ENCODE measurements around the gene WDR37.
"Not testable (repeated sequence)": the region's sequence is repeated elsewhere in the genome, so short reads cannot be mapped to it uniquely, and the experiment has no call there.

The WDR37 gene

DNA sequence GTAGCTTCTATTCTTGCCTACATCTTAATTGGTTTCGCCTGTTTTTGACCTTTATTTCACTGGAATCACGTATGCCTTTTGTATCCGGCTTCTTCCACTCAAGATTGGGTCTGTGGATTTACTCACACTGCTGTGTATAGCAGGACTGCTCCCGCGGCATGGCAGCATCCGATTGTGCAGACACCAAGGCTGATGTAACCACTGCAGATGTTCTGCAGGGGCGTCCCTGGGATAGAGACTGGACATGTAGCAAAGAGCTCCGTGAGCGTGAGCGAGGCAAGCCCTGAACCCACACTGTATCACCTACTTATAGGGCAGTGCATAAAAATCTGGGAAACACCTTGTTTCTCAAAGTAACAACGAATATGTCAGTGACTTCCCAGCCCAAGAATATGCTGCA, 19.1 kb upstream of the WDR37 start:
- DNase-seq (ENCODE audit: low read depth): no peak
- H3K4me3 ChIP-seq (ENCODE audit: low read depth, low read length): no peak overlapping the region

DNA sequence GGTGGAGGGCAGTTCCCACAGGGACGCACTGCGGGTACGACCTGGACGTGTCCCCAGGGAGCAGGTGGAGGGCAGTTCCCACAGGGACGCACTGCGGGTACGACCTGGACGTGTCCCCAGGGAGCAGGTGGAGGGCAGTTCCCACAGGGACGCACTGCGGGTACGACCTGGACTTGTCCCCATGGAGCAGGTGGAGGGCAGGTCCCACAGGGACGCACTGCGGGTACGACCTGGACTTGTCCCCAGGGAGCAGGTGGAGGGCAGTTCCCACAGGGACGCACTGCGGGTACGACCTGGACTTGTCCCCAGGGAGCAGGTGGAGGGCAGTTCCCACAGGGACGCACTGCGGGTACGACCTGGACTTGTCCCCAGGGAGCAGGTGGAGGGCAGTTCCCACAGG, 17.4 kb upstream of the WDR37 start:
- H3K4me3 ChIP-seq (ENCODE audit: low read depth, low read length); DNase-seq (ENCODE audit: low read depth): not testable (repeated sequence)

DNA sequence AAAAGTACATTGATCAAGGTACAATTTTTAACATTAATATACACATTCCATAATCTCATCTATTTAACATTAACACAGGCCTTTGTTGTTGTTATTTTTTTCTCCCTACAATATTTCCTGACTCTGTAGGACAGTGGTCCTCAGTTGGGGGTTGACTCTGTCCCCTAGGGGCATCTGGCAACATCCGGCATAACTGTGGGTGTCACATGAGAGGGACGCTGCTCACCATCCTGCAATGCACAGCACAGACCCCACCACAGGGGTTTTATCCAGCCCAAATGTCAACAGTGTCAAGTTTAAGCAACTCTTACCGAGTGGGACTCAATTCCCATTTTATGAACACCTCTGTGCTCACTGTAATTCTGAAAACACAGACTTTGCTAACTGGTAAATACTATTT, 16.1 kb upstream of the WDR37 start:
- no peak overlapping the region for H3K4me3 ChIP-seq (ENCODE audit: low read depth, low read length)
- no peak for DNase-seq (ENCODE audit: low read depth)

DNA sequence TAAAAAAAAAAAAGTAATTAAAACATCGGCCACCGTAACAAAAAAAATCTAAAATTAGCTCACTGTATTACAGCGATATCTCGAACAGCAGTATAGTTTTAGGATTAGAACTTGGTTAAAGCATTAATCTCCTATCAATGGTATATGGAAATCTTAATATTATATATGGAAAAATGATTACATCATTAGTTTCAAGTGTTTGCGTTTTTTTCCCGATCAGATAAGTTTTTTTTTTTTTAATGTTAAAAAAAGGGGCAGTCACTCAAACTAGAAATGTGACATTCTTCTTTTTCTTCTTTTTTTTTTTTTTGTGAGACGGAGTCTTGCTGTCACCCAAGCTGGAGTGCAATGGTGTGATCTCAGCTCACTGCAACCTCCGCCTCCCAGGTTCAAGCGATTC, 14.7 kb upstream of the WDR37 start:
- H3K4me3 ChIP-seq (ENCODE audit: low read depth, low read length): no peak overlapping the region
- DNase-seq (ENCODE audit: low read depth): no peak

DNA sequence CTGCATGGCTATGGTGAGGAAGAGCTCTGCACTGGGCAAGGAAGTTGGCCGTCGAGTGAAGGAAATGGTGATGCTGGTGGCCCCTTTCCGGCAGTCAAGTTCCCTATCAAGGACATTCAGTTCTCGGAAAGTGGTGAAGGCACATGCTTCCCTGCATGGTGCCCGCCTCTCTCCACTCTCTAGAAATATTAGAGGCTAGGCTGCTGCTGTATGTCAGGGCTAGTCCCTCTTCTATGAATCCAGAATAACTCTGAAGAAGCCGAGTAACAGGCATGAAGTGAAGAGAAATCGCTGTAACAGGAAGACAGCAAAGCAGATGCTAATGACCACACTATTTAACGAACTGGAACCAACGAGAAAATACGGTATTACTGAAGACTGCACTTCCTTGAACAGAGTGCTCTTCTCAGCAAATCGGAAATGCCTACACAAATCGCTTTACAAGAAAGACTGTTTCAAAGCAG, 12.6 kb upstream of the WDR37 start:
- H3K4me3 ChIP-seq (ENCODE audit: low read depth, low read length): no peak overlapping the region
- DNase-seq (ENCODE audit: low read depth): no peak

DNA sequence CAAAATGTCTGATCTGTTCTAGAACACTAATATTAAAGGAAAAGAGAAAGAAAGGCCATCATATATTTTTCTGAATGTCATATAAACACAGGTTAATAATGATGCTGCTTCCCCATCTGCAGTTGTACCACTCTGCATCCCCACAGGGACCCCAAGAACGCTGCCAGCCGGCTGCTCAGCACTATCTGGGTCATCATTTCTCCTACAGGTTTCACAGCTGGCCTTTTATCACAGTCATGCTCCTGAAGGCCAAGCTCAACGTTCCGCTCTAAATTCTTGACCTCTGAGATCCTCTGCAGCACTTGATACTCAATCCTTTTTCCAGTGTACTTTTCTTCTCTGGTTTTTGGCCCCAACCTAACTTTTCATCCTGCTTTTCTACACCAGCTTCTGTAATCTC, 12.0 kb upstream of the WDR37 start:
- H3K4me3 ChIP-seq (ENCODE audit: low read depth, low read length): no peak overlapping the region
- no peak for DNase-seq (ENCODE audit: low read depth)

DNA sequence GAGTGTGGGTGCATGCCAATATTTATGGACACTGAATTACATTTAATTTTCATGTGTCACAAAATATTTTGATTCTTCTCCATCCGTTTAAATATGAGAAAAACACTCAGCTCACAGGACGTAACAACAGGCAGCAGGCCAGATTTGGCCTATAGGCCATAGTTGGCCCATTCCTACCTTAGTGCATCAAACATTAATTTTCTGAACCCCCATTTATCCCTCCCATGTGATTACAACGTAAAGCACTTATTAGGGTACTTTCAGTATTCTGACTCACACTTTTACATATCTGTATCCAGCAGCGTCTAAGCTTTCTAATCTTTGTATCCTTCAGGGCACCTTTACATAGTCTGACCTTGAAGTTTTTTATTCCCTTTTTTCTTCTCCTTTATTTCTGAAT, 11.2 kb upstream of the WDR37 start:
- no peak for DNase-seq (ENCODE audit: low read depth)
- no peak overlapping the region for H3K4me3 ChIP-seq (ENCODE audit: low read depth, low read length)

DNA sequence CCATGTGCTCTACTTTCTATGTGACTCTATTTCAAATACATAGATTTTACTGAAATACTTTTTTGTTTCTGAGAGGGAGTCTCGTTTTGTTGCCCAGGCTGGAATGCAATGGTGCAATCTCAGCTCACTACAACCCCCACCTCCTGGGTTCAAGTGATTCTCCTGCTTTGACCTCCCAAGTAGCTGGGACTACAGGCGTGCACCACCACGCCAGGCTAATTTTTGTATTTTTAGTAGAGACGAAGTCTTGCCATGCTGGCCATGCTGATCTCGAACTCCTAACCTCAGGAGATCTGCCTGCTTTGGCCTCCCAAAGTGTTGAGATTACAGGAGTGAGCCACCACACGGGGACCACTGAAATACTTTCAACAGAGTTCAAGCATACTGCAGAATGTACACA, 10.8 kb upstream of the WDR37 start:
- peak overlapping the region; percentile 2 for H3K4me3 ChIP-seq (ENCODE audit: low read depth, low read length)
- no peak for DNase-seq (ENCODE audit: low read depth)

DNA sequence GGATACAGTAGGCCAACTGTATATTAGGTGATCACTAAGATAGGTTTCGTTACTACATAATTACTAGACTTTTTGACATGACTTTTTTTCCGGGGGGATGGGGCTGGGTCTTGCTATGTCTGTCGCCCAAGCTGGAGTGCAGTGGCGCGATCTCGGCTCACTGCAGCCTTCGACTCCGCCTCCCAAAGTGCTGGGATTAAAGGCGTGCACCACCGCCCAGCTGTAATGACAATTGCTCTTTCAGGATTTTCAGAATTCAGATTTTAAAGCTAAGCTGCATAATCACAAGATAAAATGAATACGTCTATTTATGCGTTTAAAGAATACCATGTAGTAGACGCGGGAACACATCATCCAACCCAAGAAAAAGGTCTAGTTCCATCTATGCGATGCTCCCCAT, 8.2 kb upstream of the WDR37 start:
- H3K4me3 ChIP-seq (ENCODE audit: low read depth, low read length): peak overlapping the region; percentile 93
- DNase-seq (ENCODE audit: low read depth): no peak

DNA sequence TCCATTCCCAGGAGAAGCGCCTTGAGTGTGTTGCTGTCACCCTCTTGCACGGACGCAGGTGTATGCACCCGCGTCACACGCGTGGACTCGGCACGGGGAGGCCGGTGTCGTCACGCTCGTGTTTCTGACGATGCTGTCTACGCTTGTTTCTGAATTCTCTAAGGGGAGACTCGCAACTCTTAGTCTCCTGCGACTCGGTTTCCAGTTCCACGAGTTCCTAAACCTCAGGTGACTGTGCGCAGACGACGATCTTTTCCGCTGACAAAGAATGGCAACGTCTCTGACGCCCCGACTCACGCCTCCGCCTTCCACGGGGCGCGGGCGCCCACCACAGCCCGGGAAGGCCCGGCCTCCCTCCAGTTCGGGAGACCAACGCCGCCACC, 7.8 kb upstream of the WDR37 start:
- no peak for DNase-seq (ENCODE audit: low read depth)

DNA sequence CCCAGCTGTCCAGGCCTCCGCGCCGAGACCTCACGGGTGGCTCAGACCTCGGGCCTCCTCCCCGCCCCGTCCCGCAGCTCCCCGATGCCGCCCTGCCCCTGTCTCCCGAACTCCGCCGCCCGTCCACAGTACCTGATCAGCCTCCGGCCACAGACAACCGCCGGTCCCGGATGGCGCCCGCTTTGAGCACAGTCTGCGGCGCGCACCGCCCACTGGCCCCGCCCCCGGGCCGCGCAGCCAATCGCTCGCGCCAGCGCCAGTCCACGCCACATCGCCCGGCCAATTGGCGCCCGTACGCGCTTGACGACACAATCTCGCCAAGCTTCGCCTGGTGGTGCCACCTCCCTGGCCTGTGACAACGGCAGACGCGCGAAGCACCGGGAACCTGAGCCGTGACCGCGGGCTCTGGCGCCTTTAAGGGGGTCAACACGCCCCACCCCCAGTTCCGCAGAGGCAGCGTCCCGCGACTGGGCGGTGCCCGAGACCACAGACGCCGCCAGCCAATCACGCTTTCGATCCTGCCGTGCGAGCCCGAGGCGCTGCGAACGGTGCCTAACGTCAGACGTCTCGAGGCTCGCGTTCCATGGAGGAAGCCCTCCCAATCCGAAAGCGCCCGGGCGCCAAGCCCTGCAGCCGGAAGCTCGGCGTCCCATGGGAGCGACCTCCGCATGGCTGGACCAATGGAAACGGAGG, 7.3 kb upstream of the WDR37 start, which contains the start of gene IDI1:
Gene IDI1 (minus strand): TSS at position 388 of the 693 bp plus-strand sequence. CDS start 116 bp downstream, at position 272.
- peak within 1 kb of the TSS; percentile 93 for H3K4me3 ChIP-seq (ENCODE audit: low read depth, low read length)
- peak; percentile 99 for DNase-seq (ENCODE audit: low read depth)

More for the DNA sequence above, 7.8 kb upstream of the WDR37 start:
- peak overlapping the region; percentile 93 for H3K4me3 ChIP-seq (ENCODE audit: low read depth, low read length)

DNA sequence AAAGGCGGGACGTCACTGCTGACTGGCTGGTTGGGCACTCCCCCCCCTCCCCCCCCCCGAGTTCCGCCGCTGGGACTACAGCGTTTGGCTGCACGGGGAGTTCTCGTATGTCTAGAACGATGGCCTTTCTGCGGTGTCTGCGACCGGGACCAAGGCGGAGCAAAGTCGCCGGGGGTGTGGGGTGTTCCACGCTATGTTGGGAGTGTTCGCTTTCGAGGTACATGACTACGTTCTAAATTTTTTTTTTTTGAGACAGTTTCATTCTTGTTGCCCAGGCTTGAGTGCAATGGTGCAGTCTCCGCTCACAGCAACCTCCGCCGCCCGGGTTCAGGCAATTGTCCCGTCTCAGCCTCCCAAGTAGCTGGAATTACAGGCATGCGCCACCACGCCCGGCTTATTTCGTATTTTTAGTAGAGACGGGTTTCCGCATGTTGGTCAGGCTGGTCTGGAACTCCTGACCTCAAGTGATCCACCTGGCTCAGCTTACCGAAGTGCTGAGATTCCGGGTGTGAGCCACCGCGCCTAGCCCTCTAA, 6.7 kb upstream of the WDR37 start:
- no peak for DNase-seq (ENCODE audit: low read depth)

DNA sequence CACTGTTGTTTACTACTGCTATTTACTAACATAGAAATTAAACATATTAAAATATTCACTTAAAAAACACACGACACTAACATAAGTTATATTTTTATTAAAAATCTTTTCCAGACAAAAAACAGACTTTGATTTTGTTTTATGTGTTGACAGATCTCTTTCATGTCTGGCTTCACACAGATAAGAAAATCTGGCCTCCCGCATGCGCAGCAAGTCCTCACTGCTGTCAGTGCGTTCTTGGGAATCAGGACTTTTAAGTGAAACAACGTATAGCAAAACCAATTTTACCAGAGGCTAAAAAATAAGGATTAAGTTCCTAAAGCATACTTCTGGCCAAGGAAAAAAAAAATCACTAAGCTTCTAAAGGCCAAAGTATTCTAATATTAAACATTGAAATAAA, 6.0 kb upstream of the WDR37 start:
- H3K4me3 ChIP-seq (ENCODE audit: low read depth, low read length): peak overlapping the region; percentile 93
- DNase-seq (ENCODE audit: low read depth): no peak

More for the DNA sequence above, 6.7 kb upstream of the WDR37 start:
- peak overlapping the region; percentile 93 for H3K4me3 ChIP-seq (ENCODE audit: low read depth, low read length)

DNA sequence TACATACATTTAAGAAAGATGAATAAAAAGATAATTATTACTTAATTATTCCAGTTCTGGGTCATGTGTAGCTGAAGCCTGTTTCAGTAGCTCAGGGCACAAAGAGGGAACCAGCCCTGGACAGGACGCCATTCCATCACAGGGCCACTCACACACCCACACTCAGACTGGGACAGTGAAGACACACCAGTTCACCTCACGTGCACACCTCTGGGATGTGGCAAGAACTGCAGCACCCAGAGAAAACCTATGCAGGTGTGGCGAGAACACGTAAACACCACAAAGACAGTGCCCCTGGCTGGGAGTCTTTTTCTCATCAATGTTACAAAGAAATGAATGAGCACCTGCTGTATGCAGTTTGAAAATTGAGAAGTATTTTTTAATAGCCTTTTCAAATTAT, 5.6 kb upstream of the WDR37 start:
- DNase-seq (ENCODE audit: low read depth): no peak
- peak overlapping the region; percentile 93 for H3K4me3 ChIP-seq (ENCODE audit: low read depth, low read length)

DNA sequence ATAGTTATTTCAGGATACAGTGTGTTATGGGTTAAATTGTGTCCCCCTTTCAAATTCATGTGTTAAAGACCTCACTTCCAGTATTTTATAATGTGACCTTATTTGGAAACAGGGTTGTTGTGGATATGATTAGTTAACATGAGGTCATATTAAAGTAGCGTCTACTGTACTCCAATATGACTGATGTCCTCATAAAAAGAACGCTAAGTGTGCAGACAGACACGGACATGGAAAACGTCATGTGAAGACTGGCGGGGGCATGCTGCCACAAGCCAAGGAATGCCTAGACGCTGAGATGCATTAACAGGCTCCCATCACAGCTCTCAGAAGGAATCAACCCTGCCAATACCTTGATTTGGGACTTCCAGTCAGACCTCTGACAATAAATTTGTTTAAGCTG, 1.5 kb upstream of the WDR37 start:
- DNase-seq (ENCODE audit: low read depth): no peak
- H3K4me3 ChIP-seq (ENCODE audit: low read depth, low read length): peak overlapping the region; percentile 0

DNA sequence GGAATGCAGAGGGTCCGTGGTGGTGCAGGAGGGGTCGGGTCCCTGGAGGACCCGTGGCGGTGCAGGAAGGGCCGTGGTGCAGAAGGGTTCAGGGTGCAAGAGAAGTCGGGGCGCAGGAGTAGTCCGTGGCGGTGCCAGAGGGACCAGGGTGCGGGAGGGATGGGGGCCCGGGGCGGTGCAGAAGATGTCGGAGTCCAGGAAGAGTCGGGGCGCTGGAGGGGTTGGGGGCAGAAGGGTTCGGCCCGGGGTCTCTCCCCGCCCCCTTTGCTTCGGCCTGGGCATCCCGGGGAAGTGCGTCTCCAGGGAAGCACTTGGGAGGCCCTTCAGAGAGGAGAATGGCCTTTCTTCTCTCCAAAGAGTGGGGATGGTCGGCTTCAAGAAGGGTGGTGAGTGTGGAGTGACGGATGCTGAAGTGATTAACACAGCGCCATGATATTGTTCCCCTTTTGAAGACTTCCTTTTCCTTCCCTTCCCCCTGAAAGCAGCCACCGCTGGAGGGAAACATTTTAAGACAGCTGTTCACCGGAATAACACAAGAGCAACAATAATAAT, 997 bp downstream of the WDR37 start:
- no peak for DNase-seq (ENCODE audit: low read depth)
- H3K4me3 ChIP-seq (ENCODE audit: low read depth, low read length): peak overlapping the region; percentile 79

DNA sequence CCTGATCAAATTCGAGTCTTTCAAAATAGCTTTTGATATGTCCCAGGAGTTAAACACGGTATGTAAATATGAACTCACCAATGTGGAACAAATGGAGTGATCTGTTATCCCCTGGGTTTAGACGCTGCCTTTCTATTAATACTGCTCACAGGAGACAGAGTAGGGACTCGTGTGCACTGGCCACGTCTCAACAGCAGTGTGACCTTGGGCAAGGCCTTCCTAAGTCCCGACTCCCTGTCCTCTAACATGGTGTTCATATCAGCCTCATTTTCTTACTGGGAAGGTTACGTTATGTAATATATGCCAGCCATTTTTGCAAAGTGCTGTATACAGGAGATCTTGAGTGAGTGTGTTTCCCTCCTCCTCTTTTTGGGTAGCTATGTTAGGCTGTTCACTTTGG, 1.8 kb downstream of the WDR37 start:
- DNase-seq (ENCODE audit: low read depth): no peak
- H3K4me3 ChIP-seq (ENCODE audit: low read depth, low read length): no peak overlapping the region

DNA sequence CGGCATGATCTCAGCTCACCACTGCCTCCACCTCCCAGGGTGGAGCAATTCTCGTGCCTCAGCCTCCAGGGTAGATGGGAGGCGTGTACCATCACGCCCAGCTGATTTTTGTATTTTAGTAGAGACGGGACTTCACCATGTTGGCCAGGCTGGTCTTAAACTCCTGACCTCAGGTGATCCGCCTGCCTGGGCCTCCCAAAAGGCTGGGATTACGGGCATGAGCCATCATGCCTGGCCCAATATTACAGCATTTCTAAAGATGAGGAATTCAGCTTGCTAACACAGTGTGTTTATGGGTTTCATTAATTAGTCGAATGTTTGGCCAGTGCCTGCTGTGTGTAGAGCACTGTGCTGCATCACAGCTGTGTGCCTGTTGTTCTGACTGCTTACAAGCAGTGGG, 3.7 kb downstream of the WDR37 start:
- H3K4me3 ChIP-seq (ENCODE audit: low read depth, low read length): no peak overlapping the region

DNA sequence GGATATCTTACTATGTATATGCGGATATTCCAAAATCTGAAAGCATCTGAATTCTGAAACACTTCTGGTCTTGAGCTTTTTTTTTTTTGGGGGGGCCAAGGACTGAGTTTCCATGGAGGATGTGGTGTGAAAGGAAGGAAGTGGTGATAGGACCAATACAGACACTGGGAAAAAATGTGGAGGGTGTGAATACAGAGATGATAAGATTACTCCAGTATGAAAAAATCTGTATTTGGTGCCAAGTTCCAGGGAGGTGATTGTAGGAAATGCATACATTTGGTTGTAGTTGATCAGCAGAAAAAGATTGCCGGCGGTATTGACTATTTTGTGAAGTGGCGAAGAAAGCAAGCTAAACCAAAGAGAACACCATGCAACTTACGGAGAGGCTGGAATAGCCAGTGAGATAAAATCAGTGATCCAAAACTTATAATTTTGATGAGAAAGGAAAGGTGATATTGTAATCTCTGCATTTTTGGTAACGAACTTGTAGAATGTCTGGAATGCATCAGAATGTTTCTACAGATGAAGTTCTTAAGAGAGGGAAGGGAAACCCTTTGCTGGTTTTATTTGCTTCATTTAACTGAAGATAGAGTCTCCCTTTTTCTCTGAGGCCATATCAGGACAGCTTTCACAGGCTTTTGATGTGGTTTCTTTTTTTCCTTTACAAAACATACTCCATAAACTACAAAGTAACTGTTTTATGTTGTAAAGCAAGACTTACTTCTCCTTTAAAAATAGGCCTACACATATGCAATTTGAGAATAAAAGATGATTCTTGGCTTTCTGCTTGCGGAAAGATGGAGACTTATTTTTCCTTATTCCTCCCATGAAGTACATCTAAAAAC, 6.0 kb downstream of the WDR37 start:
- DNase-seq (ENCODE audit: low read depth): no peak
- no peak overlapping the region for H3K4me3 ChIP-seq (ENCODE audit: low read depth, low read length)

More for the DNA sequence above, 3.7 kb downstream of the WDR37 start:
- DNase-seq (ENCODE audit: low read depth): no peak

DNA sequence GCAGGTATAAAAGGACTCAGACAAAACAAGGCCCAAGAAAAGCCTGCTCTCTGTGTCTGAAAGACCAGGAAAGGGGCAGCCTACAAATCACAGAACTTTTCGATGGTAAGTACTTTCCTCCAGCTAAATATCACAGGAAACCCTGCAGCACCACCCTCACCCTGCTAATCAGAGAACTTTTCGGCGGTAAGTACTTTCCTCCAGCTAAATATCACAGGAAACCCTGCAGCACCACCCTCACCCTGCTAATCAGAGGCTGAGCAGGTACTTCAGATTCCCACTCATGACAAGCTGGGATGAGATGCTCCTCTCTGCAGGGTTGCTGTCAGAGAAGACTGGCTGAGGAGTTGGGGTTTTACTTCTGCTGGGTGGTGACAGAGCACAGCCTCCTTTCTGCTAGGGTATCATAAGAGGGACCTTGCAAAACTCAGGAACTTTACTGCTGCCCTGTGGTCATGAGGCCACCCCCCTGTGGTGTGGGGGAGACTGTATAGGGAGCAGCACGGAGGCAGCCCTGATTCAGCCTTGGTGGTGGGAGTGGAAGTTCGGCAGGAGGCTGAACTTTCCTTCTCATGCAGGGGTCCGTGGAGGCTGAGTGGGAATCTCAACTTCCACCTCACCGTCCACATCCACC, 7.2 kb downstream of the WDR37 start:
- no peak overlapping the region for H3K4me3 ChIP-seq (ENCODE audit: low read depth, low read length)
- DNase-seq (ENCODE audit: low read depth): no peak
